Thoracic aorta (tissue), 2 donors: Measurements from ENCODE around the gene PCDHB4. TPM values are rescaled to one million over a fixed set of nuclear protein-coding genes. Genes with fewer than 3 reads are reported as not detected.
"Not testable (repeated sequence)": the region's sequence is repeated elsewhere in the genome, so short reads cannot be mapped to it uniquely, and the experiment has no call there.

Source experiments
- ATAC-seq: fragments of 150-250 bp; one replicate; pipeline ENCODE4 v1.8.0; 2017; ENCODE audit warnings: low read depth; ENCODE audit not compliant: insufficient number of reproducible peaks, low FRiP score
- DNase-seq: peaks from one replicate; pipeline ENCODE4 v3.0.0-alpha.2; 2020; ENCODE audit warnings: low spot score
- H3K27ac ChIP-seq, 2 donors: fragments of 200-600 bp; sonication (generic); 1 replicate in 1 of 2; 2 replicates in 1 of 2; pipeline ENCODE4 v1.5.1; 2016; ENCODE audit warnings: mild to moderate bottlenecking in 2 of 2, moderate library complexity in 2 of 2
- H3K27me3 ChIP-seq: fragments of 200-600 bp; sonication (generic); replicated peaks from 2 replicates; pipeline ENCODE4 v1.6.0; 2016; ENCODE audit warnings: mild to moderate bottlenecking; ENCODE audit not compliant: insufficient read depth
- H3K36me3 ChIP-seq: fragments of 200-600 bp; sonication (generic); one replicate; pipeline ENCODE4 v1.5.1; 2016
- H3K4me1 ChIP-seq, 2 donors: fragments of 200-600 bp; sonication (generic); 1 replicate in 1 of 2; 2 replicates in 1 of 2; pipeline versions ENCODE4 v1.5.1 to v1.6.0; 2016; ENCODE audit warnings: low read depth in 2 of 2, mild to moderate bottlenecking in 1 of 2; ENCODE audit not compliant: control insufficient read depth in 1 of 2
- H3K4me3 ChIP-seq: fragments of 200-600 bp; sonication (generic); 2 replicates; pipeline ENCODE4 v1.5.1; 2016; ENCODE audit warnings: mild to moderate bottlenecking
- H3K9me3 ChIP-seq: fragments of 200-600 bp; sonication (generic); 2 replicates; pipeline ENCODE4 v1.5.1; 2016
- total RNA-seq, 2 donors: library from RNA; depleted of rRNA; stranded (reverse); fragments of >200 nt; gene quantifications; one replicate each; pipeline versions ENCODE4 v1.1.0 to v1.2.3, GENCODE V29; 2016
- TF ChIP-seq, protein P1 (sequence below): fragments of 200-600 bp; sonication (generic); IDR thresholded peaks from one replicate; pipeline ENCODE4 v1.5.1; 2019; ENCODE audit warnings: antibody characterized with exemption

The PCDHB4 gene
- total RNA-seq, 2 donors from 2014 or later, result 2.8 to 14.5 TPM

DNA sequence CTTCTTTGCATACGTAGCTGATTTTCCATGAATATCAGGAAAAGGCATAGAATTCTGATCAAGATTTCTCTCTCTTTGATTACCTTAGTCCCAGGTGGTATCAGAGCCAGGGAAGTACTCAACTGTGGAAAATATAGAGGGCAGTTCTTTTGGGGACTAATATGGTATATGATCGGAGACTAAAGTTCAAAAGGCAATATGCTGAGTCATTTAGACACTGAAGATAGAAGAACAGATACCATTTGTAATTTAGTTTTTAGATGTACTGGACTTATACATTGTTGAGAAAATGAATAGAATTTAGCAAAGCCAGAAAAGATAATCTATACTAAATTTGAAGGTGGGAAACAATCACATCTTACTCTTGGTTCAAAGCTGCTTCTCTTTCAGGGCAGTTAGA lies 16.3 kb upstream of the PCDHB4 start:
- H3K27me3 ChIP-seq, result no peaks in the 10 kb centered on the region
- TF ChIP-seq, protein P1, sequence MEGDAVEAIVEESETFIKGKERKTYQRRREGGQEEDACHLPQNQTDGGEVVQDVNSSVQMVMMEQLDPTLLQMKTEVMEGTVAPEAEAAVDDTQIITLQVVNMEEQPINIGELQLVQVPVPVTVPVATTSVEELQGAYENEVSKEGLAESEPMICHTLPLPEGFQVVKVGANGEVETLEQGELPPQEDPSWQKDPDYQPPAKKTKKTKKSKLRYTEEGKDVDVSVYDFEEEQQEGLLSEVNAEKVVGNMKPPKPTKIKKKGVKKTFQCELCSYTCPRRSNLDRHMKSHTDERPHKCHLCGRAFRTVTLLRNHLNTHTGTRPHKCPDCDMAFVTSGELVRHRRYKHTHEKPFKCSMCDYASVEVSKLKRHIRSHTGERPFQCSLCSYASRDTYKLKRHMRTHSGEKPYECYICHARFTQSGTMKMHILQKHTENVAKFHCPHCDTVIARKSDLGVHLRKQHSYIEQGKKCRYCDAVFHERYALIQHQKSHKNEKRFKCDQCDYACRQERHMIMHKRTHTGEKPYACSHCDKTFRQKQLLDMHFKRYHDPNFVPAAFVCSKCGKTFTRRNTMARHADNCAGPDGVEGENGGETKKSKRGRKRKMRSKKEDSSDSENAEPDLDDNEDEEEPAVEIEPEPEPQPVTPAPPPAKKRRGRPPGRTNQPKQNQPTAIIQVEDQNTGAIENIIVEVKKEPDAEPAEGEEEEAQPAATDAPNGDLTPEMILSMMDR, result no peak

DNA sequence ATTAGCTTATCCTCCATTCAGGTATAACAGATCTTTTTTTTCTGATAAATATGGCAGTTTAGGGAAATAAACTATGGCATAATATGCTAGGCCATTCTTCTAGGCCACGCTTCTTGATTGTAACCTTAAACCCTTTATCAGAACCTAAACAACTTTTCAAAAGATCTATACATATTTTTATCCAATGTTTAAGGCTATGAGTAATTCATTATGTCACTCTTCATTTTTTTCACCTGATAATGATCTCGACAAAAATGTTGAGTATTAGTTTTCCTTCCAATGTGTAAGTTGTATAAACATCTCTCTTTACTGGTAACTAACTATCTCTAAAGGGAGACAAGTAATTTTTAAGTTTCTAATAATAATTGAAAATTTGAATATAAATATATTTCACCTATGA lies 2.4 kb upstream of the PCDHB4 start:
- H3K9me3 ChIP-seq, result peaks cover 9% of the 10 kb centered on the region
- no peak overlapping the region for H3K4me3 ChIP-seq
- H3K27me3 ChIP-seq, result no peaks in the 10 kb centered on the region
- TF ChIP-seq, protein P1, result no peak
- ATAC-seq, result no peak
- no peak overlapping the region for H3K27ac ChIP-seq
- no peaks in the 10 kb centered on the region for H3K36me3 ChIP-seq
- no peak for DNase-seq
- H3K4me1 ChIP-seq, result no peaks in the 10 kb centered on the region

More for the DNA sequence above, 16.3 kb upstream of the PCDHB4 start:
- Histone ChIP-seq H3K4me3 (no peak overlapping the region), H3K27ac (no peak overlapping the region), H3K4me1 (no peaks in the 10 kb centered on the region), H3K36me3 (no peaks in the 10 kb centered on the region), H3K9me3 (peaks cover 15% of the 10 kb centered on the region)
- ATAC-seq (no peak), DNase-seq (no peak)

DNA sequence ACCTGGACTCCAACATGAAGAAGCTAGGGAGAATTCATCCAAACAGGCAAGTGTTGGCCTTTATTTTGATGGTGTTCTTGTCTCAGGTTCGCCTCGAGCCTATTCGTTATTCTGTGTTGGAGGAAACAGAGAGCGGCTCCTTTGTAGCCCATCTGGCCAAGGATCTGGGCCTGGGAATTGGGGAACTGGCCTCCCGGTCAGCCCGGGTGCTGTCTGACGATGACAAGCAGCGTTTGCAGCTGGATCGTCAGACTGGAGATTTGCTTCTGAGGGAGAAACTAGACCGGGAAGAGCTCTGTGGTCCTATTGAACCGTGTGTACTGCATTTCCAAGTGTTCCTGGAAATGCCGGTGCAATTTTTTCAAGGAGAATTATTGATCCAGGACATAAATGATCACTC lies 367 bp downstream of the PCDHB4 start:
- Histone ChIP-seq H3K4me1 (no peaks in the 10 kb centered on the region), H3K27me3 (no peaks in the 10 kb centered on the region), H3K36me3 (no peaks in the 10 kb centered on the region), H3K9me3 (peaks cover 12% of the 10 kb centered on the region), H3K4me3 (peak overlapping the region; percentile 51), H3K27ac (no peak overlapping the region)
- DNase-seq, result no peak
- TF ChIP-seq, protein P1, result no peak
- ATAC-seq, result no peak

DNA sequence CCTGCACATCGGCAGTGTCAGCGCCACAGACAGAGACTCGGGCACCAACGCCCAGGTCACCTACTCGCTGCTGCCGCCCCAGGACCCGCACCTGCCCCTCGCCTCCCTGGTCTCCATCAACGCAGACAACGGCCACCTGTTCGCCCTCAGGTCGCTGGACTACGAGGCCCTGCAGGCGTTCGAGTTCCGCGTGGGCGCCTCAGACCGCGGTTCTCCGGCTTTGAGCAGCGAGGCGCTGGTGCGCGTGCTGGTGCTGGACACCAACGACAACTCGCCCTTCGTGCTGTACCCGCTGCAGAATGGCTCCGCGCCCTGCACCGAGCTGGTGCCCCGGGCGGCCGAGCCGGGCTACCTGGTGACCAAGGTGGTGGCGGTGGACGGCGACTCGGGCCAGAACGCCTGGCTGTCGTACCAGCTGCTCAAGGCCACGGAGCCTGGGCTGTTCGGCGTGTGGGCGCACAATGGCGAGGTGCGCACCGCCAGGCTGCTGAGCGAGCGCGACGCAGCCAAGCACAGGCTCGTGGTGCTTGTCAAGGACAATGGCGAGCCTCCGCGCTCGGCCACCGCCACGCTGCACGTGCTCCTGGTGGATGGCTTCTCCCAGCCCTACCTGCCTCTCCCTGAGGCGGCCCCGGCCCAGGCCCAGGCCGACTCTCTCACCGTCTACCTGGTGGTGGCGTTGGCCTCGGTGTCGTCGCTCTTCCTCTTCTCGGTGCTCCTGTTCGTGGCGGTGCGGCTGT lies 1.9 kb downstream of the PCDHB4 start:
- H3K27me3 ChIP-seq, H3K4me1 ChIP-seq, H3K4me3 ChIP-seq, H3K27ac ChIP-seq, DNase-seq, ATAC-seq, H3K36me3 ChIP-seq: not testable (repeated sequence)
- peaks cover 14% of the 10 kb centered on the region for H3K9me3 ChIP-seq

DNA sequence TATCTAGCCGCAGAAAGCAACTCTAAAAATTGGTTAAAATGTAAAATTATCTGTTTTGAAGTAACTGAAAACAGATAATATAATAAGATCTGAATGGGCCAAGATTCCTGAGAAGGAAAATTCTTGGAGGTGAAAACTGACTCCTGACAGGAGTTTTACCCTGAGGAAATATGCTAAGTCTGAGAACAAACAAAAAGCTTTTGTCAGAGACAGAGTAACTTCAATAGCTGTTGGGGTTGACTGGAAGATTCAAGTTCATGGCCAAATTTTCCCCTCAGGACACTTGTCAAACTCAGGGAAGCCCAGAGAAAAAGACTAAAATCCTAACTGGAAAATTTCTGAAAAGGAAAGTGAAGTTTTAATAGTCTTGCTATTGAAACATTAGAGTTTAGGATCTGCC lies 5.7 kb downstream of the PCDHB4 start:
- H3K9me3 ChIP-seq, result peaks cover 25% of the 10 kb centered on the region
- TF ChIP-seq, protein P1, result no peak
- H3K4me3 ChIP-seq, result no peak overlapping the region
- no peaks in the 10 kb centered on the region for H3K27me3 ChIP-seq
- no peak for ATAC-seq
- H3K27ac ChIP-seq, result no peak overlapping the region
- DNase-seq, result no peak
- no peaks in the 10 kb centered on the region for H3K4me1 ChIP-seq
- no peaks in the 10 kb centered on the region for H3K36me3 ChIP-seq
